ENCODE measurements around the gene PDCD5.
A peak's percentile ranks its signal among the peaks of the same experiment; 100 is the strongest.
"Not testable (repeated sequence)": the region's sequence is repeated elsewhere in the genome, so short reads cannot be mapped to it uniquely, and the experiment has no call there.

PDCD5 gene

GRCh38 chr19:32576790-32577189, 4.2 kb upstream of the PDCD5 start:
- no peak for DNase-seq

DNA sequence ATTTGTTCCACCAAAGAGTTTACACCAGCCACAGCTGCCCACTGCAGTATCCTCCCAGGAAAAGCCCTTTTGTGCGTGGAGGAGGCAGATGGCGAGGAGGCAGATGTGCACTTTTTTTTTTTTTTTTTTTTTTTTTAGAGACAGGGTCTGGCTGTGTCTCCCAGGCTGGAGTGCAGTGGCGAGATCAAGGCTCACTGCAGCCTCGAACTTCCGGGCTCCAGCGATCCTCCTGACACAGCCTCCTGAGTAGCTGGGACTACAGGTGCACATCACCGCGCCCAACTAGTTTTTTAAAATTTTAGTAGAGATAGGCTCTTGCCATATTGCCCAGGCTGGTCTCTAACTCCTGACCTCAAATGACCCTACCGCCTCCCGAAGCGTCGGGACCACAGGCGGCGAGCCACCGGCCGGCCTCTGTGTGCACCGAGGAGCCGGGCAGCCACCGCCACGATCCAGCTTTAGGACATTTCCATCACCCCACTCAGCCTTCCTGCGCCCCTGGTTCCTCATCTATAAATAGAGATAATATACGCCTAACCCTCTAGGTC, 563 bp upstream of the PDCD5 start:
- DNase-seq, result no peak

GRCh38 chr19:32581705-32582179, 752 bp downstream of the PDCD5 start:
- DNase-seq, result peak in 4 of 56 donors; percentile 15 to 21 (median 18)

DNA sequence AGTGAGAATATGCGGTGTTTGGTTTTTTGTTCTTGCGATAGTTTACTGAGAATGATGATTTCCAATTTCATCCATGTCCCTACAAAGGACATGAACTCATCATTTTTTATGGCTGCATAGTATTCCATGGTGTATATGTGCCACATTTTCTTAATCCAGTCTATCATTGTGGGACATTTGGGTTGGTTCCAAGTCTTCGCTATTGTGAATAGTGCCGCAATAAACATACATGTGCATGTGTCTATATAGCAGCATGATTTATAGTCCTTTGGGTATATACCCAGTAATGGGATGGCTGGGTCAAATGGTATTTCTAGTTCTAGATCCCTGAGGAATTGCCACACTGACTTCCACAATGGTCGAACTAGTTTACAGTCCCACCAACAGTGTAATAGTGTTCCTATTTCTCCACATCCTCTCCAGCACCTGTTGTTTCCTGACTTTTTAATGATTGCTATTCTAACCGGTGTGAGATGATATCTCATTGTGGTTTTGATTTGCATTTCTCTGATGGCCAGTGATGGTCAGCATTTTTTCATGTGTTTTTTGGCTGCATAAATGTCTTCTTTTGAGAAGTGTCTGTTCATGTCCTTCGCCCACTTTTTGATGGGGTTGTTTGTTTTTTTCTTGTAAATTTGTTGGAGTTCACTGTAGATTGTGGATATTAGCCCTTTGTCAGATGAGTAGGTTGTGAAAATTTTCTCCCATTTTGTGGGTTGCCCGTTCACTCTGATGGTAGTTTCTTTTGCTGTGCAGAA, 6.9 kb downstream of the PDCD5 start:
- DNase-seq, result not testable (repeated sequence)

- no peak for DNase-seq
Measured at GRCh38 chr19:32594021-32594420, 13.0 kb downstream of the PDCD5 start.

DNA sequence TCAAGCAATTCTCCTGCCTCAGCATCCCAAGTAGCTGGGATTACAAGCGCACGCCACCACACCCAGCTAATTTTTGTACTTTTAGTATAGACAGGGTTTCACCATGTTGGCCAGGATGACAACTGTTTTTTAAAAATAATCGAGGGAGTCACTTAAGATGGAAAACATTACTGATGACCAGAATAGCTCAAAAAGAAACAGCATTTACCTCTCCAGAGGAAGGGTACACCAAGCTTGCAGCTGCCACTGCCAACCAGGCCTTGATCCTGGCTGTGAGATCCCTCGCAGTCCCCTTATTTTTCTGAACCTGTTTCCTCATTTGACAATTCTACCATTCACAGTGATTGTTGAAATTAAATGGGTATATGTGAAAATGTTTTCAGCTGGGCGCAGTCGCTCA, 14.5 kb downstream of the PDCD5 start:
- no peak for DNase-seq

- DNase-seq, result no peak
Measured at GRCh38 chr19:32598022-32598421, 17.0 kb downstream of the PDCD5 start.

- no peak for DNase-seq
Measured at GRCh38 chr19:32599258-32599657, 18.3 kb downstream of the PDCD5 start.

DNA sequence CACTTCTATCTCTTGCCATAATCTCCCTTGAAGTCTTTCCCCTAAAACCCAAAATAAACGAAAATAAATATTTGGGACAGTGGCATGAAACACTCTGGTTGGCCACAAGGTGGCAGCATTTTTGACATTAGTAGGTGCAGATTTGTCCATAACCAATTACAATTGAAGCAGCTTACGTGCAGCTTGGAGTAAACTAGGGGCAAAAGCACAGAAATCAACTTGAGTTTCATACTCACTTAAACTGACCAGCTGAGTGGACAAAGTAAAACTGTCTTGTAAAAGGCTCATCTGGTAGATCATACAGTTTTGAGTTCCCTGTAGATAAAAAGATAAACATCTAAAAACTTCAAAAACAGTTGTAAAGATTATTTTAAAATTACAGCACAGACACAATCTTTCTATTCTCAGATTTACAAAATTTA, 18.8 kb downstream of the PDCD5 start:
- DNase-seq, result peak in 4 of 56 donors; percentile 5 to 26 (median 18)

GRCh38 chr19:32603961-32604360, 23.0 kb downstream of the PDCD5 start:
- DNase-seq, result no peak

GRCh38 chr19:32605544-32605943, 24.6 kb downstream of the PDCD5 start:
- DNase-seq, result no peak

DNA sequence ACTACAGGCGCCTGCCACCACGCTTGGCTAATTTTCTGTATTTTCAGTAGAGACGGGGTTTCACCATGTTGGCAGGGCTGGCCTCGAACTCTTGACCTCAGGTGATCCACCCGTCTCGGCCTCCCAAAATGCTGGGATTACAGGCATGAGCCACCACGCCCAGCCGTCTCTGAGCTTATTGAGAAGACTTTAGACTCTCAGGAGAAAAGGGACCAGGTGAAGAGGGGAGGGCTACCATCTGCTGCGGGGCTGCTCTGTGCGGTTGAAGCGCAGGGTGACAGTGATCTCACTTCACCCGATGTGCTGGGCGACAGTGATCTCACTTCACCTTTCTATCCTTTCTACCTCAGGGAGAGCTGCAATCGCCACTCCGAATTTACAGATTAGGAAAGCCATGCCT, 25.3 kb downstream of the PDCD5 start:
- DNase-seq, result no peak

DNA sequence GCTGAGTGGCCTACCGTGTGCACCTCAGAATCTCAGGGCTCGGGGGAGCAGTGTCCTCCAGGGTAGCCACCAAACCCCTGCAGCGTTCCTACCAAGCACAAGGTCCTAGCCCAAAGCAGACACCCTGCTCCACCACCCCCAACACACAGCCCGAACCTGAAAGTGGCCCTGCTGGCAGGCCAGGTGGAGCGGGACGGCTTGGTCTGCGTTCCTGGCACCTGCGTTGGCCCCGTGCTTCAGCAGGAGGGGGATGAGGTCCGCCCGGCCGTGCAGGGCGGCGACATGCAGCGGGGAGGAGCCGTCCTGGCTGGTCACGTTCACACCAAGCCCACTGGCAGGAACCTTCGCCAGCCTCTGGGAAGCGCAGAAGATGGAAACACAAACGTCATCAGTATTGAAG, 26.5 kb downstream of the PDCD5 start:
- DNase-seq, result no peak

GRCh38 chr19:32611161-32611560, 30.2 kb downstream of the PDCD5 start:
- peak in 1 of 56 donors; percentile 11 for DNase-seq

- DNase-seq, result no peak
Measured at GRCh38 chr19:32613008-32613407, 32.0 kb downstream of the PDCD5 start.

- DNase-seq, result no peak
Measured at GRCh38 chr19:32614916-32615315, 33.9 kb downstream of the PDCD5 start.

DNA sequence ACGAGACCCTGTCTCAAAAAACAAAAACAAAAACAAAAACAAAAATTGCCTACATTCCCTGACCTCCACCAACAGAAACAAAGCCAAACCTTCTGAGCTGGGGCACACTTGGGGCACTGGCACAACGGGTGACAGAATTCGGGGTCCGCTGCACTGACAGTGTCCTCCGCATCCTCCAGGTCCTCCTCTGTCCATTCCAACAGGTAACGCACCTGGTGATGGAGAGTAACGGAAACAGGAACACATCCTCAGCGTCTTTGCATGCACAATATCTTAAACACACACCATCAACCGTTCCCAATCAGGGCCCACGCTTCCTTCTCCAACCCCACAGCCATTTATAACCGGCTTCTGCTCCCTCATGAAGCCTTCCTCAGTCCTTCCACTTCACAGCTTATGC, 34.6 kb downstream of the PDCD5 start:
- no peak for DNase-seq

GRCh38 chr19:32619051-32619685, 38.2 kb downstream of the PDCD5 start:
- no peak for DNase-seq

DNA sequence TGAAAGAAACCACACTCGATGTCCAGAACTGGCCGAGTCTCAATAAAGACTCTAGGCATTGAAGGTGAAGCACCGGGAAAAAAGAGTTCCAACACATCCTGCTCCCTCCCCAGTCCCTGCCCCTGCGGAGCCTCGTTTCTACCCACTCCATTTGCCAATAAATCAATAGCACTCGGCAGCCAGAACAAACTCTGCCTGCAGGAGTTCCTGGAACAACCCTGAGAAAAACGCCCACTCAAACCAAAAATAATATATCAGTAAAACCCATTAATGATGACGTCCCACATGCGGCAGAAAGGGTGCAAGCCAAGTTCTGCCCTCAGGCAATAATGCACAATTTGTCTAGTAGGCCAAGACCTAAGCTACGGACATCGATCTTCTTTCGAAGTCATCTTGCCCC, 41.0 kb downstream of the PDCD5 start:
- no peak for DNase-seq

- DNase-seq, result no peak
Measured at GRCh38 chr19:32624410-32624809, 43.4 kb downstream of the PDCD5 start.

DNA sequence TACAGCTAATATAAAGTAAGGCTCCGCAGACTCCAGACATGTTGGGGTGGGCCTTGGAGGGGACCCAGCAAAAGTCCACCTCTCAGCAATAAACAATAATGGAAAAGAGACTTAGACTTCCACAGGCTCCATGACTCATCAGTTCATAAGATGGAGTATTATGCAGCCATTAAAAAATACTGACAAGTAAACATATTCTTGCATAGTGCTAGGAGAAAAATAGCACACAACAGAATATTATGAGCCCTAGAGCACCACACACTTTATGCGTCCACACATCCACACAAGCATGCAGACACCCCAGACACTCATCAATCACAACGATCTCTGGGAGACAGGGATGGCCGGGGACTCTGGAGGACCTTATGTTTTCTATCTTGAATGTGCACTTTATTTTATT, 46.0 kb downstream of the PDCD5 start:
- no peak for DNase-seq

- no peak for DNase-seq
Measured at GRCh38 chr19:32627714-32628270, 46.8 kb downstream of the PDCD5 start.
